HepG2 (cell line): ENCODE measurements around the gene MAP3K5. TPM values are rescaled to one million over a fixed set of nuclear protein-coding genes. Genes with fewer than 3 reads are reported as not detected.
"Not testable (repeated sequence)": the region's sequence is repeated elsewhere in the genome, so short reads cannot be mapped to it uniquely, and the experiment has no call there.

Source experiments
- ATAC-seq: fragments of 200-7000 bp; cut with Tn5 transposase; 3 replicates; pipeline ENCODE4 v1.9.1; 2020; ENCODE audit warnings: mild to moderate bottlenecking, moderate library complexity
- BruUV-seq: library from RNA; stranded (reverse); fragments of 400-500 nt; replicated peaks from 2 replicates; lab custom pipeline; 2021; lab: Mats Ljungman, UMichigan
- CTCF ChIA-PET: fragments of 300-600 bp; formaldehyde crosslinking; extraction: SDS; loops from one replicate; lab custom pipeline; 2021; ENCODE audit warnings: low total read pairs, inconsistent platforms, low intra/inter-chr PET ratio; lab: Yijun Ruan, JAX
- POLR2A ChIA-PET: fragments of 350-600 bp; sonication (Branson Sonifier 250); formaldehyde crosslinking; loops from one replicate; lab custom pipeline; 2020; ENCODE audit warnings: antibody characterized with exemption, inconsistent platforms; lab: Yijun Ruan, JAX
- DNase-seq: peaks from one replicate; pipeline ENCODE4 v3.0.0-alpha.2; 2015; ENCODE audit warnings: low spot score
- FAIRE-seq: peaks from 3 replicates; lab custom pipeline; 2011; peaks lifted over from hg19 to GRCh38; lab: Jason Lieb, UNC
- H2AFZ ChIP-seq: one replicate; pipeline ENCODE4 v1.6.1; 2011; ENCODE audit warnings: low read length, inconsistent platforms
- H3K27ac ChIP-seq: fragments of 300-600 bp; 3 replicates; pipeline ENCODE4 v1.8.0; 2011; ENCODE audit warnings: mixed run types, mild to moderate bottlenecking, mixed read lengths, low read length, inconsistent platforms; ENCODE audit not compliant: insufficient read depth; ENCODE audit errors: extremely low read length
- H3K27me3 ChIP-seq, 2 experiments: fragments of 200-600 bp in 1 of 2; 2 replicates in 1 of 2; 3 replicates in 1 of 2; pipeline versions ENCODE4 v1.6.0 to v1.8.0; 2011; ENCODE audit warnings: low read length in 2 of 2, mild to moderate bottlenecking in 2 of 2, moderate library complexity in 2 of 2, inconsistent platforms in 1 of 2; ENCODE audit not compliant: insufficient read depth in 2 of 2, control insufficient read depth in 1 of 2
- H3K36me3 ChIP-seq, 2 experiments: fragments of 200-600 bp in 1 of 2; replicated peaks in 1 of 2; 2 replicates in 1 of 2; 3 replicates in 1 of 2; pipeline versions ENCODE4 v1.5.1 to v1.8.0; 2011; ENCODE audit warnings: low read length in 2 of 2, inconsistent platforms in 1 of 2; ENCODE audit not compliant: insufficient read depth in 2 of 2, control insufficient read depth in 1 of 2
- H3K4me1 ChIP-seq: 2 replicates; pipeline ENCODE4 v1.5.1; 2012; ENCODE audit warnings: low read length, inconsistent platforms; ENCODE audit not compliant: insufficient read depth
- H3K4me2 ChIP-seq: 2 replicates; pipeline ENCODE4 v1.6.0; 2011; ENCODE audit warnings: low read depth, low read length, inconsistent platforms
- H3K4me3 ChIP-seq, 3 experiments: fragments of 200-600 bp in 1 of 3; sonication (generic), shearing (Covaris generic) in 1 of 3; replicated peaks in 1 of 3; 2 replicates each; pipeline ENCODE4 v1.5.1; 2011 to 2016; ENCODE audit warnings: low read length in 3 of 3, inconsistent platforms in 2 of 3, low read depth in 2 of 3, mild to moderate bottlenecking in 2 of 3, control low read depth in 1 of 3, mixed read lengths in 1 of 3; ENCODE audit not compliant: insufficient read depth in 1 of 3
- H3K79me2 ChIP-seq: one replicate; pipeline ENCODE4 v1.6.1; 2011; ENCODE audit warnings: low read length, inconsistent platforms; ENCODE audit not compliant: insufficient read depth
- H3K9ac ChIP-seq: 2 replicates; pipeline ENCODE4 v1.6.0; 2011; ENCODE audit warnings: mild to moderate bottlenecking, low read depth, low read length, inconsistent platforms; ENCODE audit not compliant: insufficient read depth
- H3K9me3 ChIP-seq: 2 replicates; pipeline ENCODE4 v1.5.1; 2012; ENCODE audit warnings: mild to moderate bottlenecking, low read length
- H4K20me1 ChIP-seq: 2 replicates; pipeline ENCODE4 v1.6.0; 2011; ENCODE audit warnings: inconsistent platforms, mild to moderate bottlenecking, low read length, moderate library complexity; ENCODE audit not compliant: insufficient read depth
- FOXP4 ChIP-seq: sonication (generic); formaldehyde crosslinking; IDR thresholded peaks from 2 replicates; pipeline ENCODE4 v1.4.0; 2020; ENCODE audit warnings: missing genetic modification reagents
- POLR2A ChIP-seq, 2 experiments: IDR thresholded peaks; 2 replicates each; pipeline ENCODE4 v1.6.1; 2011; ENCODE audit warnings: low read depth in 2 of 2, low read length in 2 of 2, mild to moderate bottlenecking in 1 of 2, moderate library complexity in 1 of 2; ENCODE audit not compliant: insufficient read depth in 1 of 2
- PTBP1 ChIP-seq: fragments of 200-400 bp; formaldehyde crosslinking; IDR thresholded peaks from 2 replicates; pipeline ENCODE4 v1.6.1; 2018; ENCODE audit warnings: low read length, low read depth; ENCODE audit not compliant: poor library complexity, severe bottlenecking
- RAD21 ChIP-seq: fragments of 450-650 bp; formaldehyde crosslinking; IDR thresholded peaks from 2 replicates; pipeline ENCODE4 v1.5.0; 2020; ENCODE audit warnings: mild to moderate bottlenecking
- SP1 ChIP-seq, 2 experiments: fragments of 450-650 bp in 1 of 2; sonication (generic) in 1 of 2; formaldehyde crosslinking in 1 of 2; IDR thresholded peaks; 2 replicates each; pipeline versions ENCODE4 v1.4.0 to v1.6.1; 2016 to 2020; ENCODE audit warnings: missing genetic modification reagents in 1 of 2
- ZNF558 ChIP-seq: sonication (generic); formaldehyde crosslinking; IDR thresholded peaks from 2 replicates; pipeline ENCODE4 v1.9.0; 2022; ENCODE audit warnings: mild to moderate bottlenecking, missing genetic modification reagents, borderline replicate concordance
- ZNF747 ChIP-seq: sonication (generic); formaldehyde crosslinking; IDR thresholded peaks from 2 replicates; pipeline ENCODE4 v1.8.1; 2023; ENCODE audit warnings: missing genetic modification reagents, mild to moderate bottlenecking, borderline replicate concordance
- ZNF816 ChIP-seq: sonication (generic); formaldehyde crosslinking; IDR thresholded peaks from 2 replicates; pipeline ENCODE4 v1.8.0; 2022; ENCODE audit warnings: missing genetic modification reagents, mild to moderate bottlenecking, borderline replicate concordance
- WGBS: methylation state at CpG from one replicate; pipeline ENCODE4 v1.1.6; 2017; ENCODE audit warnings: low lambda C conversion rate; 5-methylcytosine and 5-hydroxymethylcytosine counted together
- in situ Hi-C: cut with HindIII; loops from 2 replicates; pipeline ENCODE4 v1.10.0; 2017; ENCODE audit warnings: low pct_unique_long_range_greater_than_20kb; ENCODE audit not compliant: extremely low pct_ligation_motif_present
- intact Hi-C: fragments of 100-400 bp; cut with micrococcal nuclease; formaldehyde crosslinking; loops from one replicate; pipeline ENCODE4 v1.10.0; 2022; ENCODE audit not compliant: unreplicated experiment
- polyA plus RNA-seq, 8 experiments: library from polyadenylated mRNA; depleted of rRNA in 3 of 8; stranded (reverse) in 7 of 8; unstranded in 1 of 8; fragments of >200 nt; fragmentation: Illumina TruSeq in 4 of 8; extraction: Trizol in 4 of 8; gene quantifications; 2 replicates each; pipeline versions ENCODE4 v1.2.1 to v1.2.3, GENCODE V29; 2011 to 2016; ENCODE audit warnings: low read depth in 4 of 8, missing spikeins in 1 of 8, mixed read lengths in 1 of 8; ENCODE audit not compliant: insufficient read depth in 1 of 8
- total RNA-seq, 5 experiments: library from RNA; depleted of rRNA; stranded (reverse); fragments of >200 nt; fragmentation: Illumina TruSeq; extraction: Trizol; gene quantifications; 2 replicates each; pipeline ENCODE4 v1.2.3, GENCODE V29; 2016; ENCODE audit warnings: low read depth in 1 of 5

Gene MAP3K5
- total and polyA plus RNA-seq, 2 of the 13 experiments (the other 11 are each of a cell fraction or from before 2014, with no cell fraction given), result not detected

- POLR2A ChIA-PET, result no interaction called here
- in situ Hi-C loops, result no loop called here
- Histone ChIP-seq H4K20me1 (no peaks in the 10 kb centered on the region), H3K9ac (no peak overlapping the region), H3K9me3 (no peaks in the 10 kb centered on the region; the same call in 1 of the 2 replicates), H3K27ac (no peak overlapping the region), H2AFZ (no peak overlapping the region), H3K79me2 (no peaks in the 10 kb centered on the region), H3K4me3 (no peak overlapping the region), H3K27me3 (no peaks in the 10 kb centered on the region; a peak in 1 of 5 replicates), H3K4me1 (no peaks in the 10 kb centered on the region), H3K36me3 (no peaks in the 10 kb centered on the region), H3K4me2 (no peak overlapping the region)
- intact Hi-C loops, result no loop called here
- TF ChIP-seq POLR2A (IDR thresholded peaks at IDR 0.05; ENCODE audit: insufficient read depth in 1 of 2, low read depth in 2 of 2, low read length in 2 of 2), result no peak
- no peak for TF ChIP-seq SP1 (IDR thresholded peaks at IDR 0.05)
- TF ChIP-seq SP1 (CRISPR knock-in tag; IDR thresholded peaks at IDR 0.05), result no peak
- TF ChIP-seq FOXP4 (CRISPR knock-in tag), result no peak
- no peak for TF ChIP-seq ZNF747 (CRISPR knock-in tag)
- no peak for TF ChIP-seq PTBP1
- no peak for TF ChIP-seq ZNF558
- TF ChIP-seq ZNF816 (CRISPR knock-in tag), result no peak
- TF ChIP-seq RAD21 (CRISPR knock-in tag), result no peak
- no peak for FAIRE-seq
- 5% methylated on average over 4 of the region's 4 CpGs for WGBS
- no peak for ATAC-seq
- CTCF ChIA-PET, result no interaction called here
- DNase-seq, result no peak
- no TSS peak for BruUV-seq
These were observed 75.2 kb downstream of the MAP3K5 start for GRCh38 chr6:136716917-136717715.

GRCh38 chr6:136712642-136713041 is 79.6 kb downstream of the MAP3K5 start:
- CTCF ChIA-PET, H3K27me3 ChIP-seq, H3K79me2 ChIP-seq, H3K36me3 ChIP-seq, H3K27ac ChIP-seq, intact Hi-C loops, in situ Hi-C loops, BruUV-seq, H3K4me1 ChIP-seq, H3K4me2 ChIP-seq, DNase-seq, H4K20me1 ChIP-seq, H2AFZ ChIP-seq, H3K4me3 ChIP-seq, ATAC-seq, H3K9me3 ChIP-seq, FAIRE-seq, H3K9ac ChIP-seq, POLR2A ChIA-PET: not testable (repeated sequence)
- 4% methylated on average over 4 of the region's 4 CpGs for WGBS
